ENCODE measurements around the gene LHX3.

Gene LHX3

GRCh38 chr9:136174779-136175615 lies 29.9 kb downstream of the LHX3 start:
- no peak for DNase-seq

GRCh38 chr9:136173648-136174290 lies 31.2 kb downstream of the LHX3 start:
- no peak for DNase-seq

- no peak for DNase-seq
Measured at GRCh38 chr9:136172412-136173079, 32.4 kb downstream of the LHX3 start.

DNA sequence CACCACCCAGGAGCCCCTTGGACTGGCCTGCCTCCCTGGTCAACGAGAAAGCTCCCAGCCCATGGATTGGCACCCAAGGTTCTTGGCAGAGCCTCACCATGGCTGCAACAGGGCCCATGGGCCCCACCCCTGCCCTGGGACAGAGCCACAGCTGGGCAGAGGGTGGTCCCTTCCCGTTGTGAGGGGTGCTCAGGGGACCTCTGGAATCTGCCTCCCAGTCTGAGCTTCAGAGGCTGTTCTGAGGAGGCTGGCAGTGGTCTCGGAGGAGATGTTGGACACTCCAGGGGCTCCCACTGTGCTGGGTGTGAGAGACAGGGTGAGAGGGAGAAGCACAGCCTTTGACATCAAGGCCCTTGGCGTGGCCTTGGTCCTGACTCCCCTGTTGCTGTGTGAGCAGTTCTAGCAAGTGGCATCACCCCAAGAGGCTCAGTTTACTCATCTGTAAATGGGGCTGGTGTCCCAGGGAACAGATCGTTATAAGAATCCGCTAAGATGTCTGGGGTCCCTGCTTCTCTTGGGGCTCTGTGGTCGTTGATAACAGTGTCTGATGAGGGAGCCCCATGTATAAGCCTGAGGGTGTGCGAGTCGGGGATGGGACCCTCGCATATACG lies 33.0 kb downstream of the LHX3 start:
- no peak for DNase-seq

DNA sequence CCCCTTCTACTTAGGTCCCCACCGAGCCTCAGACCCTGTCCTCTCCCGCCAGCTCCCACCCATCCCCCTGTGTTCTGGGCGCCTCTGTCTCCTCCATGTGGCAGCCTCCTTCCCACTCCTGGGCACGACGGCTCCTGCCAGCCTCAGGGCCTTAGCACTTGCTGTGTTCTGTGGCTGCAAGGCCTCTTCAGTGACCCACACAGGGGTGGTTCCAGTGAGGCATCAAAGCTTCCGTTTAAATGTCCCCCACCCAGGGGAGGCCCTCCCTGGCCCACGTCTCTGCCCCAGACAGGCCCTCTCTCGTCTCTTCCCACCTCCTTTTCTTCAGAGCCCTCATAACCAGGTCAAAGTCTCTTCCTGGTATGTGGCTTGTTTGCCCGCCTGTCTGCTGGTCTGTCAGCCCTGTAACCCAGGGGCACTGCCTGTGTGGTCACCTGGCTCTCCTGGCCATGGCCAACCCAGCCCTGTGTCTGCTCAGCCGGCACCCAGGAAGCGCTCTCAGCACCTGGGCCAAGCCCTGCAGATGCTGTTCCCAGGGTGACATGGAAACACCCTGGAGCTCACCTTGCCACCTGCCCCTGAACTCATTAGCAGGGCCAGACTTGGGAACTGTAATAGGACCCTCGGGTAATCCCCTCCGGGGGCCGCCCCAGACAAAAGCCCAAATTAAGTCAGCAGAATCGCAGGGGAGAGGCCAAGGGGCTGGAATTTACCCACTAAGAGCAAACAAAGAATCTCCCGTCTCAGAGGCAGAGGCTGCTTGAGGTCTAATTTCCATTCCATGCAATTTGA lies 33.7 kb downstream of the LHX3 start:
- peak; percentile 34 for DNase-seq

DNA sequence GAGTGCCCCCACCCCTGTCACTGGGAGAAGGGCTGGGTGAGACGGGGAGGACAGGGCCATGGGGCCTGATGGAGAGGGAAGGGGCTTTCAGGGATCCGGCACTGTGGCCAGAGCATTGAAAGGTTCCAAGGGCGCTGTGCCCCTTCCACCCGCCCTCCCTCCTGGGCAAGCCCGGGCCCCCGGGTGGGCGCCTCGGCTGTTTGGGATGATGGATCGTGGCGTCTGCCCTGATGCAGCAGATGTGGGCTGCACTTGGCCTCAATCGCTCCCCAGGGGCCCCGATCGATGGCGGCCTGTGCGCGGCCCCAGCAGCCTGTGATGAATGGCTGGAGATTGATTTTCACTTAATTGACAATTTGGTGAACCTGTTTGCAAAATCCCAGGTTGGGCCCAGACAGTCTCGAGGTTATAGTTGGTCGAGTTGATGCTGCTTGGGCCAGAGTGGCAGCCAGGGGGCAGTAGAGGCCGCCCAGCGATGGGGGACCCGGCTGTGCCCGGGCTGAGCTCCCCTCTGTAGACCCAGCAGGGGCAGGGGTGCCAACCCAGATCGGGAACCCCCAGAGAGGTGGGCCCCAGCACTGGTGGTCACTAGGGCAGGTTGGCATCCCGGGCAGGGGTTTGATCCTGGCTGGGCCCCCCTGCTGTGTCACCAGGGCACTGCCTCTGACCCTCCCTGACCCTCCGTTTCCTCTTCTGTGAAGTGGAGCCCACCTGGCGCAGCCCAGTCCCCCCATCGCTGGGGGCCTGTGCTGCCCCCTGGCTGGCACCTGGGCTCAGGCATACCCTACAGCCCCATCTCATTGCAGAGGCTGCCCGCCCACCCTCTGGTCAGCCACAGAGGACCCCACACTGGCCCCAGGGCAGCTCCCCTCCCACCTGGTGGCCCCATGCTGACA lies 34.7 kb downstream of the LHX3 start:
- no peak for DNase-seq

- DNase-seq, result no peak
Measured at GRCh38 chr9:136169495-136169894, 35.4 kb downstream of the LHX3 start.

- DNase-seq, result no peak
Measured at GRCh38 chr9:136163248-136163850, 41.6 kb downstream of the LHX3 start.

GRCh38 chr9:136160995-136161610 lies 43.8 kb downstream of the LHX3 start:
- no peak for DNase-seq

GRCh38 chr9:136160381-136160841 lies 44.5 kb downstream of the LHX3 start:
- no peak for DNase-seq

- DNase-seq, result no peak
Measured at GRCh38 chr9:136159851-136160250, 45.1 kb downstream of the LHX3 start.

GRCh38 chr9:136157477-136158265 lies 47.3 kb downstream of the LHX3 start:
- no peak for DNase-seq

GRCh38 chr9:136156209-136157120 lies 48.5 kb downstream of the LHX3 start:
- no peak for DNase-seq

DNA sequence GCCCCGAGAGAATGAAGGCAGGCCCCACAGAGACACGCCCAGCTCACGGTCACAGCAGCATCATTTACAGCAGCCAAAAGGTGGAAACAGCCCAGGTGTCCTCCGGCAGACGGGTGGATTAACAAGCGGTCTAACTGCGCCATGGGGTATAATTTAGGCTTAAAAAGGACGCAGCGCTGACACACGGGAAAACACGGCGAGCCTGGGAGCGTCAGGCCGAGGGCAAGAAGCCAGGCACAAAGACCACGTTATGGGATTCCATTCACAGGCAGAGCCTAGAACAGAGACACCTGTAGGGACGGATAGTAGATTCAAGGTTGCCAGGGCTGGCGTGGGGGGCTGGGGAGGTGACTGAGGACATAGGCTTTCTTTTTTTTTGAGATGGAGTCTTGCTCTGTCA lies 49.4 kb downstream of the LHX3 start:
- DNase-seq, result no peak

DNA sequence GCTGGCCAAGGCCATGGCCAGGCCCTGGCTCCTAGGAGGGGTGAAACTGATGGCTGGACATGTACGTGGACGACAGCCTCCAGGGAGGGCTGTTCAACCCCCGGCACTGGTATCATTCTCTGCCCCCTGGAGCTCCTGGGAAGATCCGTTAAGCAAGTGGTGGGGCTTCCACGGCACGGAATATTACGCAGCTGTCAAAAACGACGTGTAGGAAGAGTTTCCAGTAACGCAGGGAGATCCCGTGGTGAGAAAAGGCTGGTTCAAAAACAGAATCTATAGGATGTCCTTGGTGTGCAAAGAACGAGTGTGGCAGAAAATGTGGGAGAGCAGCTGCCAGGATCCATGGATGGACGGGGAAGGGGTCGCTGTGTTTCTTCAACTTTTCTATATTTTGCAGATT lies 50.0 kb downstream of the LHX3 start:
- DNase-seq, result no peak

GRCh38 chr9:136153381-136154065 lies 51.4 kb downstream of the LHX3 start:
- DNase-seq, result no peak

GRCh38 chr9:136152931-136153330 lies 52.0 kb downstream of the LHX3 start:
- no peak for DNase-seq

GRCh38 chr9:136152543-136152866 lies 52.4 kb downstream of the LHX3 start:
- no peak for DNase-seq

All from NCI-H1436 treated with DMSO at 0.1 percent for 48 hours (cell line).